Activated CD4-positive, alpha-beta T cell treated with anti-CD3 and anti-CD28 coated beads, Interleukin-2, Interleukin-4, amounts not matched to agents 100 ng/mL and 50 ng/mL, durations not matched to agents 16 hours and 8 hours (primary cell): ENCODE results near the gene BCL2L13.

Experiments used
- DNase-seq: peaks from one replicate; pipeline ENCODE4 v3.0.0-alpha.2; 2020; ENCODE audit warnings: low spot score

BCL2L13 gene

GRCh38 chr22:17779286-17780115 is 140.9 kb downstream of the BCL2L13 start:
- DNase-seq, result peak; percentile 69

GRCh38 chr22:17780116-17780740 is 141.7 kb downstream of the BCL2L13 start:
- DNase-seq, result no peak
